Neural cell (in vitro differentiated cells): ENCODE results near the gene SYMPK. TPM values are rescaled to one million over a fixed set of nuclear protein-coding genes. Genes with fewer than 3 reads are reported as not detected.

Source experiments
- H2AFZ ChIP-seq: fragments of 200-600, 300-800 bp; sonication (generic), shearing (Covaris generic); 2 replicates; pipeline ENCODE4 v1.6.0; 2014; ENCODE audit warnings: low read depth, mild to moderate bottlenecking, antibody characterized with exemption, low read length, moderate library complexity
- H3F3A ChIP-seq: fragments of 200-600 bp; shearing (Covaris generic); 2 replicates; pipeline ENCODE4 v1.6.1; 2016; ENCODE audit warnings: mild to moderate bottlenecking, moderate library complexity, mixed read lengths, antibody characterized with exemption, low read length; ENCODE audit not compliant: insufficient read depth, poor library complexity, severe bottlenecking
- H3K27ac ChIP-seq: fragments of 200-600, 300-800 bp; sonication (generic), shearing (Covaris generic); 2 replicates; pipeline ENCODE4 v1.5.1; 2014; ENCODE audit warnings: mild to moderate bottlenecking, low read length, moderate library complexity
- H3K27me3 ChIP-seq: fragments of 300-800, 200-600 bp; sonication (generic), shearing (Covaris generic); 2 replicates; pipeline ENCODE4 v1.6.0; 2014; ENCODE audit warnings: mild to moderate bottlenecking, low read depth, low read length, moderate library complexity; ENCODE audit not compliant: insufficient read depth
- H3K36me3 ChIP-seq: fragments of 300-800, 200-600 bp; sonication (generic), shearing (Covaris generic); 2 replicates; pipeline ENCODE4 v1.5.1; 2014; ENCODE audit warnings: mild to moderate bottlenecking, antibody characterized with exemption, low read length, moderate library complexity; ENCODE audit not compliant: insufficient read depth
- H3K4me2 ChIP-seq: fragments of 300-800, 200-600 bp; sonication (generic), shearing (Covaris generic); 2 replicates; pipeline ENCODE4 v1.6.0; 2014; ENCODE audit warnings: mild to moderate bottlenecking, low read length
- H3K4me3 ChIP-seq: fragments of 300-800, 200-600 bp; sonication (generic), shearing (Covaris generic); 2 replicates; pipeline ENCODE4 v1.5.1; 2014; ENCODE audit warnings: mild to moderate bottlenecking, low read length, moderate library complexity
- H3K79me2 ChIP-seq: fragments of 200-600 bp; shearing (Covaris generic); replicated peaks from 2 replicates; pipeline ENCODE4 v1.6.0; 2014; ENCODE audit warnings: mild to moderate bottlenecking, low read length, moderate library complexity; ENCODE audit not compliant: insufficient read depth
- H3K9ac ChIP-seq: fragments of 300-800, 200-600 bp; sonication (generic), shearing (Covaris generic); 2 replicates; pipeline ENCODE4 v1.6.1; 2016; ENCODE audit warnings: mild to moderate bottlenecking, low read length, mixed read lengths
- H3K9me2 ChIP-seq: fragments of 200-600 bp; shearing (Covaris generic); 2 replicates; pipeline ENCODE4 v1.6.1; 2016; ENCODE audit warnings: mild to moderate bottlenecking, low read length, mixed read lengths; ENCODE audit not compliant: insufficient read depth
- H3K9me3 ChIP-seq: fragments of 200-600, 300-800 bp; sonication (generic), shearing (Covaris generic); 2 replicates; pipeline ENCODE4 v1.6.1; 2016; ENCODE audit warnings: mild to moderate bottlenecking, mixed run types, low read length, moderate library complexity, mixed read lengths
- H4K20me1 ChIP-seq: fragments of 200-600 bp; shearing (Covaris generic); 2 replicates; pipeline ENCODE4 v1.6.1; 2016; ENCODE audit warnings: mild to moderate bottlenecking, mixed run types; ENCODE audit not compliant: insufficient read depth
- CTCF ChIP-seq: fragments of 450-650 bp; IDR thresholded peaks from 2 replicates; pipeline ENCODE4 v1.5.1; 2014; ENCODE audit warnings: antibody characterized with exemption, mild to moderate bottlenecking, moderate library complexity; ENCODE audit not compliant: poor library complexity, severe bottlenecking
- EP300 ChIP-seq: fragments of 450-650 bp; conservative IDR thresholded peaks from 2 replicates; pipeline ENCODE4 v1.6.1; 2014; ENCODE audit warnings: antibody characterized with exemption, mild to moderate bottlenecking, moderate library complexity; ENCODE audit not compliant: poor library complexity, severe bottlenecking
- EZH2 ChIP-seq: fragments of 200-600, 300-800 bp; shearing (Covaris generic), sonication (generic); IDR thresholded peaks from 2 replicates; pipeline ENCODE4 v1.6.1; 2014; ENCODE audit warnings: antibody characterized with exemption, low read length, borderline replicate concordance, mild to moderate bottlenecking; ENCODE audit not compliant: insufficient read depth, poor library complexity, severe bottlenecking
- MXI1 ChIP-seq: fragments of 450-650 bp; conservative IDR thresholded peaks from 2 replicates; pipeline ENCODE4 v1.6.1; 2014; ENCODE audit warnings: antibody characterized with exemption, mild to moderate bottlenecking; ENCODE audit not compliant: poor library complexity, severe bottlenecking
- POLR2AphosphoS5 ChIP-seq: IDR thresholded peaks from 2 replicates; pipeline ENCODE4 v1.6.1; 2012
- RAD21 ChIP-seq: fragments of 450-650 bp; conservative IDR thresholded peaks from 2 replicates; pipeline ENCODE4 v1.6.1; 2014; ENCODE audit warnings: antibody characterized with exemption, mild to moderate bottlenecking, moderate library complexity
- SMC3 ChIP-seq: fragments of 450-650 bp; conservative IDR thresholded peaks from 2 replicates; pipeline ENCODE4 v1.6.1; 2014; ENCODE audit warnings: antibody characterized with exemption, mild to moderate bottlenecking, moderate library complexity; ENCODE audit not compliant: poor library complexity
- TAF1 ChIP-seq: IDR thresholded peaks from 2 replicates; pipeline ENCODE4 v1.6.1; 2012; ENCODE audit warnings: low read depth
- polyA plus RNA-seq: library from polyadenylated mRNA; depleted of rRNA; stranded (reverse); fragments of >200 nt; gene quantifications from 2 replicates; pipeline ENCODE4 v1.2.3, GENCODE V29; 2014
- TF ChIP-seq, protein P1 (sequence below): IDR thresholded peaks from 2 replicates; pipeline ENCODE4 v1.6.1; 2012; ENCODE audit warnings: borderline replicate concordance

SYMPK gene
- polyA plus RNA-seq, 1 donor from 2014 or later = 22.2 TPM

- TF ChIP-seq SMC3 = no peak
- TF ChIP-seq, protein P1, sequence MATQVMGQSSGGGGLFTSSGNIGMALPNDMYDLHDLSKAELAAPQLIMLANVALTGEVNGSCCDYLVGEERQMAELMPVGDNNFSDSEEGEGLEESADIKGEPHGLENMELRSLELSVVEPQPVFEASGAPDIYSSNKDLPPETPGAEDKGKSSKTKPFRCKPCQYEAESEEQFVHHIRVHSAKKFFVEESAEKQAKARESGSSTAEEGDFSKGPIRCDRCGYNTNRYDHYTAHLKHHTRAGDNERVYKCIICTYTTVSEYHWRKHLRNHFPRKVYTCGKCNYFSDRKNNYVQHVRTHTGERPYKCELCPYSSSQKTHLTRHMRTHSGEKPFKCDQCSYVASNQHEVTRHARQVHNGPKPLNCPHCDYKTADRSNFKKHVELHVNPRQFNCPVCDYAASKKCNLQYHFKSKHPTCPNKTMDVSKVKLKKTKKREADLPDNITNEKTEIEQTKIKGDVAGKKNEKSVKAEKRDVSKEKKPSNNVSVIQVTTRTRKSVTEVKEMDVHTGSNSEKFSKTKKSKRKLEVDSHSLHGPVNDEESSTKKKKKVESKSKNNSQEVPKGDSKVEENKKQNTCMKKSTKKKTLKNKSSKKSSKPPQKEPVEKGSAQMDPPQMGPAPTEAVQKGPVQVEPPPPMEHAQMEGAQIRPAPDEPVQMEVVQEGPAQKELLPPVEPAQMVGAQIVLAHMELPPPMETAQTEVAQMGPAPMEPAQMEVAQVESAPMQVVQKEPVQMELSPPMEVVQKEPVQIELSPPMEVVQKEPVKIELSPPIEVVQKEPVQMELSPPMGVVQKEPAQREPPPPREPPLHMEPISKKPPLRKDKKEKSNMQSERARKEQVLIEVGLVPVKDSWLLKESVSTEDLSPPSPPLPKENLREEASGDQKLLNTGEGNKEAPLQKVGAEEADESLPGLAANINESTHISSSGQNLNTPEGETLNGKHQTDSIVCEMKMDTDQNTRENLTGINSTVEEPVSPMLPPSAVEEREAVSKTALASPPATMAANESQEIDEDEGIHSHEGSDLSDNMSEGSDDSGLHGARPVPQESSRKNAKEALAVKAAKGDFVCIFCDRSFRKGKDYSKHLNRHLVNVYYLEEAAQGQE = no peak
- no peak for TF ChIP-seq POLR2AphosphoS5
- no peak for TF ChIP-seq CTCF
- no peak for TF ChIP-seq RAD21
- no peak for TF ChIP-seq TAF1
- no peak for TF ChIP-seq EZH2
- TF ChIP-seq EP300 = no peak
- TF ChIP-seq MXI1 = no peak
- Histone ChIP-seq H3K9ac (no peak overlapping the region), H3K27ac (no peak overlapping the region), H3K9me2 (no peaks in the 10 kb centered on the region), H3K9me3 (no peaks in the 10 kb centered on the region), H3K36me3 (no peaks in the 10 kb centered on the region), H3K27me3 (no peaks in the 10 kb centered on the region), H3K4me2 (no peak overlapping the region), H3K4me3 (no peak overlapping the region), H2AFZ (no peak overlapping the region), H3K79me2 (no peaks in the 10 kb centered on the region), H3F3A (no peaks in the 10 kb centered on the region), H4K20me1 (no peaks in the 10 kb centered on the region)
Measured at GRCh38 chr19:45828945-45829344, 34.0 kb downstream of the SYMPK start.

- Histone ChIP-seq H3F3A (no peaks in the 10 kb centered on the region), H4K20me1 (no peaks in the 10 kb centered on the region), H3K27me3 (no peaks in the 10 kb centered on the region), H3K79me2 (no peaks in the 10 kb centered on the region), H3K27ac (no peak overlapping the region), H3K9ac (no peak overlapping the region), H2AFZ (no peak overlapping the region), H3K4me3 (no peak overlapping the region), H3K4me2 (no peak overlapping the region), H3K9me2 (no peaks in the 10 kb centered on the region), H3K36me3 (no peaks in the 10 kb centered on the region), H3K9me3 (no peaks in the 10 kb centered on the region)
- no peak for TF ChIP-seq TAF1
- no peak for TF ChIP-seq POLR2AphosphoS5
- TF ChIP-seq CTCF = no peak
- TF ChIP-seq EP300 = no peak
- TF ChIP-seq, protein P1 = no peak
- TF ChIP-seq MXI1 = no peak
- no peak for TF ChIP-seq SMC3
- no peak for TF ChIP-seq RAD21
Measured at GRCh38 chr19:45828523-45828922, 34.4 kb downstream of the SYMPK start.
